NCI-H1092 (cell line): ENCODE measurements around the gene FAM221B.
A peak's percentile ranks its signal among the peaks of the same experiment; 100 is the strongest.

Experiments
- DNase-seq: peaks from one replicate; lab custom pipeline; 2025; lab: John Stamatoyannopoulos, UW

Gene FAM221B

DNA sequence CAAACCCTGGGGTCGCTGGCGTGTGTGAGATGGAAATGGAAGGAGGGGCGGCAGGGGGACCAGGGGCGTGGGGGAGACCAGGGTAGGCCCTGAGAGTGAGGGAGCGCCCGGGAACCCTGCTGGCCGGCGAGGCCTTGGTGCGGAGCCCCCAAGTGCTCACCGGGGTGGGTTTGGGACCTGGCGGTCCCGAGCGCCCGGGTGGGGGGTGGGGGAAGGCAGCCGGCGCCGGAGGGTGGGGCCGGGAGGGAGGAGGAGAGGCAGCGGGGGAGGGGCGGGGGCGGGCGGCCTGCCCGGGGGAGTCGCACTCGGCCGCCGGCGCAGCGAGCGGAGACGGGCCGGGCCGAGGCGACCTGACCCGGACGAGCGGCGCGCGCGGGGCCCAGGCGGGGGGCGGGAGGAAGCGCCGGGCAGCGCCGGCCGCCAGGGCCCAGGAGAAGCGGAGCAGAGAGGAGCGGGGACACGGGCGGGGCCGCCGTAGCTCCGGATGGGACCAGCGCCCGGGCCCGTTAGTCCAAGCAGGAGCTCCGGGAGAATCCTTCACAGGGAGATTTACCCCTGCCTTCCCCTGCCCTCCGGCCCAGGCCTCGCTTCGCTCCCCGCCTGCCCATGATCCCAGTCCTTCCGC is 37.1 kb downstream of the FAM221B start, which contains the start of gene NPR2:
Gene NPR2, plus strand, starts transcription at position 295 of the 625 bp plus-strand sequence. CDS start 818 bp downstream, outside the sequence.
- DNase-seq, result no peak

DNA sequence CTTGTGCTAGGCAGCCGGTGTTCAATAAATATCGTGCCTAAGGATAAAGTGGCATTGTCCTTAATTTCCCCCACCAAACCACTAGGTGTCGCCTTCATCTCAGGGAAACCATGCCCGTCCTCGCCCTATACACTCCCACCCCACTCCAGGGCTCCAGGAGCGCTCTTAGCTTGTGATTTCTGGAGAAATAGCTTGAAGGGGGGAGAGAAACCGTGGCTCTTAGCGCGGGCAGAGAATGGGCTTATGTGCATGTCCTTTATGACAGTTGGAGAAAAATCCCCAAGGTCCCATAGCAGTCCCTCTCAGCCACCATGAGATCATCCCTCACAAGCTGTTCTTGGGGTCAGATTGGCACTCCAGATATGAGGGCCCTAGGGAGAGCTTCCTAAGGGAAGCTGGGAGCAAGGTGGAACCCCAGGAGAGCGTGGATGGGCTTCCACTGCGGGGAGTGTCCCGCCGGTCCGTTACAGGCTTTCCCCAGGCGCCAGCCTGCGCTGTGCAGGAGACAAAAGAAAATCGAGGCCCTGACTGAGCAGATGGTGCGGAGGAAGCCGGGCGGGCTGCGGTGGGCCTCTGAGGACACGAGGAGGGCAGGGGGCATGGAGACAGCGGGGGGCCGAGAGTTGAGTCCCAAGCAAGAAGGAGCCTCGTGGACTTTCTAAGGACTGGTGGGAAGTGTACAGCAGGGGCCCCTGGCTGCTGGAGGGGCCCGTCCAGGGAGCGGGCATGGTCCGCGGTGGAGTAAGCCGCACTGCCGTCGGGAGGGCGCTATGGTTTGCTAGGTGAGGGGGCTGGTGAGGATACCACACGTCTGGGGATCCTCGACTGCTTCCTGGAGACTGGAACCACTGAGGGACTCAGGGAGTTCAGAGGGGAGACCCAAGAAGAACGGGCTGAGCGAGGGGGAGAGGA is 37.9 kb downstream of the FAM221B start:
- peak; percentile 66 for DNase-seq

DNA sequence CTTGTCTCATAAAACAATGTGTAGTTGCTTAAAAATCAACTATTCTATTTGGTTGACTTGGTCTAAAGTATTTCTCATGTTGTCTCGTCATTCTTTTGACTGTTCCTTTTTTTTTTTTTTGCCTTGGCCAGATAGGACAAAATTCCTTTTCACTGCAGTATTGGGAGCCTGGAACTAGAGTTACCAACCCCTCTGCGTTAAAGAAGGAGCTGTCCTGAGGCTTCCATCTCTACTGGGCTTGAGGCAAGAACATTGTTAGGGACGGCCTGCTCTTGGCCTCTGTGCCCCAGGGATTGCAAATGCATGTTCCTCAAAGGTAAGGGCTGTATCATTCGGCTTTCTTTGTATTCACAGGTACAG is 38.5 kb downstream of the FAM221B start:
- no peak for DNase-seq

DNA sequence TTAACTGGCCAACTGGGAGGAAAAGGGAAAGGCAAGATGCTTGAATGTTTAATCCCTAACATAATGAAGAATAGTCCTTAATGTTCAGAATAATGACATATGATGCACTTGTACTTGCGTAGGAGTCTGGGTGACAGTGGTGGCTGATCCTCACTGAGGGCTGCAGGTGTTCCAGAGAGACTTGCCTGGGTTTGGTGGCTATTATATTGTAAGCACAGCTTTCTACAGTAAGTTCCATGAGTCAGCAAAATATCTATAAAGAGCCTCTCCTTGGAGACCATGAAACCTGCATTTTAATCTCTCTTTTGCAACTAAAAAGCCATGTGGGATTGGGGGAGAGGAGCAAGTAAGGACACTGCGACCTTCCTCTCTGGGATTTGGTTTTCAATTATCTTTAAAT is 39.0 kb downstream of the FAM221B start:
- DNase-seq, result no peak

DNA sequence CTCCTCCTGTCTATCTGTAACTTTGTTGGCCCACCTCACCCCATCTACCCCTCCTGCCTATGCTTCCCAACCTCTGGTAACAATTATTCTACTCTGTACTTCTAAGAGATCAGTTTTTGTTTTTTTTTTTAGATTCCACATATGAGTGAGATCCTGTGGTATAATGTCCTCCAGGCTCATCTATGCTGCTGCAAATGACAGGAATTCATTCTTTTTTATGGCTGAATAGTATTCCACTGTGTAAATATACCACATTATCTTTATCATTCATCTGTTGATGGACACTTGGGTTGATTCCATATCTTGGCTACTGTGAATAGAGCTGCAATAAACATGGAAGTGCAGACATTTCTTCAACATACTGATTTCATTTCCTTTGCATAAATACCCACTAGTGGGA is 45.1 kb downstream of the FAM221B start:
- DNase-seq, result no peak

DNA sequence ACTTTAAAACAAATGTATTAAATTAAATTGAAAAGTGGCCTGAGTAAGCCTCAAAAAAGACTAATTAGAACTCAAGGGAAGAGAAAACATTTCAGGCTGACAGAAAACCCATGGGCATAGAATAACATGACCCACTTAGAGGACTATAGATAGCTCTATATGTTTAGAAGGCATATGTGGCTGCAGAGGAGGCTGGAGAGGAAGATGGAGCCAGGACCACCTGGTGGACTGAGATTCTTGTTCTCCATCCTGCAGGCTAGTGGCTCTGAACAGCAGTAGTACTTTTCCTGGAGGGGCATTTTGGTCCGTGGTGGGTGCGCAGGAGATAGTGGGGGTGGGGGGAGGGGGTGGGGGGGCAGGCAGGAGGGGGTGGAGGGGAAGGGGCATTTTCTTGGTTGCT is 47.5 kb downstream of the FAM221B start:
- DNase-seq, result no peak

DNA sequence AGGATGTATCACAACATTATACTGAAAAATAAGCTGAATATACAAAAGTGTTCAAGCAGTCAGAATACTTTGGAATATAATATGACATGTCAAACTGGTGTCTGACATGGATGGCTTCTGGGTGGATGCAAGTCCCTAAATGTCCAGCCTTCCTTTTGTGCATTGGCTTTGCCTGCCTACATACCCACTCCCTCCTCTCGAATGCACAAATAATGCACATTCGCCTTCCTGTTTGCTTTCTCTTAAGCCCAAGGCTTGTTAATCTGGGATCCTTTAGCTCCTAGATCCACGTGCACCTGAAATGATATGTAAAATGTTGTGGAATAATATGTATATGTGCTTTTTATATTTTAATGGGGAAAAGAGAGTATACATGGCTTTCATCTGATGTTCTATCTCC is 50.0 kb downstream of the FAM221B start:
- DNase-seq, result no peak

DNA sequence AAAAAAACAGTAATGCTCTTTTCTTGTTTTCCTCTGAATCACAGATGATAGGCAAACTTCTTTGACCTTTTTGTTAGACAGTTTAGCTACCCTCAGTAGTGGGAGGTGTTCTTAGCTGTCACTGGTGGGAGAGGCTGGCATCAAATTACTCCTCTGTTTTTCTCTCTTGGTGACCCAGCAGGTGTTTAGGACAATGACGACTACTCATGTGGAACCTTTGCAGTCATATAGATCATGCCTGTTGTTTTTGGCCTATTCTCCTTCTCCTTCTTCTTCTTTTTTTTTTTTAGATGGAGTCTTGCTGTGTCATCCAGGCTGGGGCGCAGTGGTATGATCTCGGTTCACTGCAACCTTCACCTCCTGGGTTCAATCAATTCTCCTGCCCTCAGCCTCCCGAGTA is 52.5 kb downstream of the FAM221B start:
- DNase-seq, result peak; percentile 93

DNA sequence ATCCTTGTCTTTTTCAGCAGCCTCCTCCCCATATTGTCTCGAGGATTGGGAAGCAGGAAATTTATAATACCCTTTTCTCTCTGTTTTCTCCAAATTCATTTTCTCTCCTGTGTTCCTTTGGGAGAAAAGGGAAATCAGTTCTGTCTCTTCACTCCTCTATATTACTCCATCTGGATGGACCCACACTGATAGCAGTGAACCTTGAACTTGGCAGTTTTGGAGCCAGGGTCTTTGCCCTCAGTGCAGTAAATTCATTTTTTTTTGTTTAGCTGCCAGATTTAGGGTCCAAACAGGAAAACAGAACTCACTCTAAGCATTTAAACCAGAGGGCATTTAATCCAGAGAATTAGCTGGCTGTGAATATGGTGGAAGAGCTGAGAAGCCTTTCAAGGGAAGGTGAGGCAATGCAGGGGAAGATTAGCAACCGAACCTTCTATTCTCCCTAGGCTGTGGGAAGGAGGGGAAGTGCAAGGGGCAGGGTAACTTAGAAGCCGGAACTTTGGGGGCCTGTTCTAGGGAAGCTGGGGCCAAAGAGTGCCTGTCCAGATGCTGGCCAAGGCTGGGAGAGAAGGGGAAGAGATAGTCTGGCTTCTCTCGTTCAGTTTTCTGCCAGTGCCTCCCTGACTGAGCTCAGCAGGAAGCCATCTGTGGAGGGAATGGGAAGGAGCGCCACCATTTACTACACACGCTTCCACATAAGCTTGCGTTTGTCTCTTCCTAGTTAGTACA is 53.5 kb downstream of the FAM221B start:
- peak; percentile 41 for DNase-seq

DNA sequence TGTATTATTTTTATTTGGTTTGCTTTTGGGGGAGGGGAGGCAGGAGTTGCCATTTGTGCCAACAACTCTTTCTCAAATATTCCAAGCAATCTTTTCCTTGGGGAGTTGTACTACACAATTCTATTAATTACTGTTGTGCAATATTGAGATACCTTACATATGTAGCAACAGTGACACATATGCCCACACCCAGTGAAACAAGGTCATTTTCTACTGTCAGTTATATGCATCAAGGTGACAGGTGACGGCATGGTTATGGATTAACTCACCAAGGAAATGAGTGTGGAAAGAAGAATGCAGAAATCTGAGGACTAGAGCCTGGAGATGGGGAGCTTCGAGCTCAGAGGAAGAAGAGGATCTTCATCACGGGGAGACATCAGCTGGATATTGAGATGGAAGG is 56.6 kb downstream of the FAM221B start:
- DNase-seq, result no peak

DNA sequence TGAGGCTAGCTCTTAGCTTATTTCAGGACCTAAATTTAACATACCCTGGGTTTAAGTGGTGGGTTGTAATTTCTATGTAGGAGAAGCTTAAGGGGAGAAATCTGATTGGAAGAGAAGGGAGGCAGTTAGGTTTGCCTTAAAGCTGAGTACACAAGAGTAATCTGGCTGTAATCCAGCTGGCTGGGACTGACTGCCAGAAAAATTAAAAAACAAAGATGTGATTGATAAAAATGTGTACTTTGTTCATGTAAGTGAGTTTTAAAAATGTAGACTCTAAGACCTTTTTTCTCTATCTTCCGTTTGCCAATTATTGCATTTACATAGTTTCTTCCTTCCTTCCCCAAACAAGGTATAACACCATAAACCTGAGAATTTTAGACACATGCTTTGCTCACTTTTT is 57.0 kb downstream of the FAM221B start:
- DNase-seq, result peak; percentile 83

DNA sequence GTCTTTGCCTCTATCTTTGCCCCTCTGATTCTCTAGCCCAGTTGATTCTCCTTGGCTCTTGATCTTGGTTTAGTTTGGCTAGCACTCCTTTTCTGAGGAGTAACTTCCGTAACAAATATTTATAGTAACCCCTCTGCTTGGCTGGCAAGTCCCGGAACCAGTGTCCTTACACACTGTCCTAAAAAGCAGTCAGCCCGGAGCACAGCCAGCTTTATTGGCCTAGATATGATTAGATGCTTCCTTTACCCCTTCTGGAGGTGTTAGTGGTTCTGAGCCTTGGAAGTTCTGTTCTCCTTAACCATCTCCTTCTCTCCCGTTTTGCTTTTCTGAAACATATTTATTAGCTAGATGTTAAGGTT is 57.5 kb downstream of the FAM221B start:
- DNase-seq, result no peak

DNA sequence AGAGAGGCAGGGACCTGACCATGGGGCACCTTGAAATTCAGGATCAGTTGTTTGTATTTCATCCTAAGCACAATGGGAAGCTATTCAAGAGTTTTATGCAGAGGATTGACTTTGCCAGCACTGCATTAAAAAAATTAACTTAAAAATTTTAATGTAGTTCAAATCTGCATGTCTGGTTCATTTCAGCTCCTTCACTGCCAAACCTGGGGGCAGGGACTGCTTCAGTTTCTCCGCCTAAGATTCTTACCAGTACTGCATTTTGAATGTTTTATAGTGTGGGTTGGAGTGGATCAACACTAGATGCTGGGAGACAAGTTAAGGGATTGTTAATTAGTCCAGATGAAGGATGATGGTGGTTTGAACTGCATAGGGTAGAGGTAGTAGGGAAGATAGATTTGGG is 58.8 kb downstream of the FAM221B start:
- DNase-seq, result no peak

DNA sequence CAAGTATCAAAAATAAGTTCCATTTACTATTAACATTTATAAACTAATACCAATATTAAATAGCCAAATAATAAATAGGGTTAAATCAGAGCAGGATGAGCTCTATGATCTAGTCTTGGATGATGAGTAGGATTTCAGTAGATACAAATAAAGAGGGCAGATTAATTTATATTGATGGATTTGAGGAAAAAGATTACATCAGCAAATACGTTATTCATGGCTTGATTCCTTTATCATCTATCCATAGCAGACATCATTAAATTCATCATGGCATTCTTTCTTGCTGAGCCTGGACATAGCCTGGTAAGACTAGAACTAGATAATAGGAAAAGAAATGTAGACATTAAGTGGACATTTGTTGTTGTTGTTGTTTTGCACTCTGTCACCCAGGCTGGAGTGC is 61.1 kb downstream of the FAM221B start:
- no peak for DNase-seq

DNA sequence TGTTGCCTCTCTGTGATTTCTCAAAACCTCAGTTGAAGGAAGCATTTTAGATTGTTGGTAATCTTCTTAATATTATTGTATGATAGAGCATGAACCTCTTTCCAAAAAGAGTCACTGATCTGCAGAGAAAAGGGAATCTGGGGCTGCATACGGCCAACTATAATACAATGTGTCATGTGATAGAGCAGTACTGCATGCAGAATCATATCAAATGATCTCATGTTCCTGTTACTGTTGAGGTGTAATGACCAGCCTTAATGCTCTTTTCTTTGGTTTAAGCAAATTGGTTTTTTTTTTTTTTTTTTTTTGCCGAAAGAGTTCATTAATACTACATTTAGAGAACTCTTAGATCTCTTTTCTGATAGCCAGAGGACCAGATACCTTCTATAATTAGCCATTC is 61.5 kb downstream of the FAM221B start:
- DNase-seq, result no peak
